HG02981 (cell line): ENCODE measurements around the gene HCN3.
"Not testable (repeated sequence)": the region's sequence is repeated elsewhere in the genome, so short reads cannot be mapped to it uniquely, and the experiment has no call there.

ENCODE experiments used
- ATAC-seq: cut with Tn5 transposase; IDR thresholded peaks from one replicate; pipeline ENCODE4 v1.9.1; 2021; ENCODE audit warnings: mild to moderate bottlenecking, moderate library complexity; ENCODE audit not compliant: unreplicated experiment

Gene HCN3

GRCh38 chr1:155277070-155277901 lies at the start of gene HCN3:
TSS of gene HCN3 (plus strand) at chr1:155277463. CDS start at chr1:155277591, 128 bp downstream.
- ATAC-seq = peak; percentile 58

DNA sequence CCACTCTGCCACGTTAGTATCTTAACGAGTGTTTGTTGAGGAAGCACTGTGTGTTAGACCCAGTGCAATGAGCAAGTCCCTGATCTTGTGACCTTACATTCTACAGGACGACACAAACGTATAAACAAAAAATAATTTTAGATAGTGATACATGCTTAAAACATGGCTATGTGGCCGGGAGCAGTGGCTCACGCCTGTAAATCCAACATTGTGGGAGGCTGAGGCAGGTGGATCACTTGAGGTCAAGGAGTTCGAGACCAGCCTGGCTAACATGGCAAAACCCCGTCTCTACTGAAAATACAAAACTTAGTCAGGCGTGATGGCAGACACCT lies 49.2 kb upstream of the HCN3 start:
- no peak for ATAC-seq

GRCh38 chr1:155231302-155231701 lies 46.0 kb upstream of the HCN3 start:
- not testable (repeated sequence) for ATAC-seq

- ATAC-seq = not testable (repeated sequence)
These were observed 45.0 kb upstream of the HCN3 start for GRCh38 chr1:155232001-155232978.

- not testable (repeated sequence) for ATAC-seq
These were observed 43.8 kb upstream of the HCN3 start for GRCh38 chr1:155233502-155233901.

DNA sequence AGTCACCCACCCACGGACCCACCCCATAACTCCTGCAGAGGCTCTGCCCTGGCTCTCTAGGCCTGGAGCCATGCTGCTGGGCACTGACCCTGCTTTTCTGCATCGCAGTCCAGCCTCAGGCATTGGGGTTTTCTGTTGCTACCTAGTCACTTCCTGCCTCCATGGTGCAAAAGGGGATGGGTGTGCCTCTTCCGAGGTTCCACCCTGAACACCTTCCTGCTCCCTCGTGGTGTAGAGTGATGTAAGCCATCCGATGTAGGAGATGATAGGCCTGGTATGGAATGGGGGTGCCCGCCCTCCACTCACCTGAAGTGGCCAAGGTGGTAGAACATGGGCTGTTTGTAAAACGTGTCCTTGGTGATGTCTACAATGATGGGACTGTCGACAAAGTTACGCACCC lies 41.9 kb upstream of the HCN3 start:
- ATAC-seq = not testable (repeated sequence)

- ATAC-seq = no peak
These were observed 40.8 kb upstream of the HCN3 start for GRCh38 chr1:155236451-155236850.

GRCh38 chr1:155241069-155241679 lies 36.1 kb upstream of the HCN3 start:
- no peak for ATAC-seq

DNA sequence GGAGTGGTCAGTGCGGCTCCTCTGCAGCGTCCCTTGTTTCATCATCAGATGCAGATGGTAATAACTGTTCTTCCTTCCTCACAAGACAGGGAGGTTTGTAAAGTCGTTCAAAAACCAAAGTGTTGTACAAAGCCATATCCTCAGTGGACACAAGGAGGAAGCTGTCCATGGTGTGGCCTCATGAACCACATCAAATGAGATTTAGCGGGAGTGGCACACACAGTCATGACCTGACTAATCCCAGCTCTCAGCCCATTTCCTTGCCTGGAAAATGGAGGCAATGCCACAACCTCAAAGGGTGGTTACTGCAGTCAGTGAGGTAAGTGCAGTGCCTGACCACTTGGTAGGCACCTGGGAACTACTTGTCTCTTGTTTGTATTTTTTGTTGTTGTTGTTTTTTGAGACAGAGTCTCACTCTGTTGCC lies 35.4 kb upstream of the HCN3 start:
- ATAC-seq = no peak

DNA sequence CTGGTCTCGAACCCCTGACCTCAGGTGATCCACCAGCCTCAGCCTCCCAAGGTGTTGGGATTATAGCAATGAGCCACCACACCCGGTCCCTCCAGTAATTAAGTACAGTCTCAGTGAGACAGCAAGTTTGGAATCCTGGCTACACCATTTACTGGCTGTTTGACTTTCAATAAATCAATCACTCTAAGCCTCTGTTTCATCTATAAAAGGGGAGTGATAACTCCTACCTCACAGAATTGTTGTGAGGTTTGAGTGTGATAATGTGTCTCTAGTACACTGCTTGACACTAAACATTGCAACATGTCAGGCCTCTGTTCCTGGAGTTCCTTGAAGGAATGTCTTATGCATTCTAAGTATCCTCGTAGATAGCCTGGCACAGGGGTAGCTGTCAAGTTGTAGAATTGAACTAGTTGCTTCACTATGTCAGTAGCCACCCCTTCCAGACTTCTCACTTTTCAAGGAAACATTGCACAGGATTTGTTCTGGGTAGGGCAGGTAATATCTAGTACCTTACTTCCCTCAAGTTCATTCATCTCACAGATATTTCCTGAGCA lies 34.4 kb upstream of the HCN3 start:
- no peak for ATAC-seq

- peak; percentile 88 for ATAC-seq
These were observed 32.7 kb upstream of the HCN3 start for GRCh38 chr1:155244368-155245162.

DNA sequence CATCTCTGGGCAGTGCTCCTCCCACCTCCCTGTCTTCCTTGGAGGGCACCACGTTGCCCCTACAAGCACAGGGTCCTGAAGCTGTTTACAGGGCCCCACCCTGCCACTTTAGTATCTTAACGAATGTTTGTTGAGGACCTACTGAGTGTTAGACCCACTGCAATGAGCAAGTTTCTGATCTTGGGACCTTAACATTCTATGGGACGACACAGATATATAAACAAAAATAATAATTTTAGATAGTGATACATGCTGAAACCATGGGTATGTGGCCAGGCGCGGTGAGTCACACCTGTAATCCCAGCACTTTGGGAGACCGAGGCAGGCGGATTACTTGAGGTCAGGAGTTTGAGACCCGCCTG lies 32.1 kb upstream of the HCN3 start:
- no peak for ATAC-seq

DNA sequence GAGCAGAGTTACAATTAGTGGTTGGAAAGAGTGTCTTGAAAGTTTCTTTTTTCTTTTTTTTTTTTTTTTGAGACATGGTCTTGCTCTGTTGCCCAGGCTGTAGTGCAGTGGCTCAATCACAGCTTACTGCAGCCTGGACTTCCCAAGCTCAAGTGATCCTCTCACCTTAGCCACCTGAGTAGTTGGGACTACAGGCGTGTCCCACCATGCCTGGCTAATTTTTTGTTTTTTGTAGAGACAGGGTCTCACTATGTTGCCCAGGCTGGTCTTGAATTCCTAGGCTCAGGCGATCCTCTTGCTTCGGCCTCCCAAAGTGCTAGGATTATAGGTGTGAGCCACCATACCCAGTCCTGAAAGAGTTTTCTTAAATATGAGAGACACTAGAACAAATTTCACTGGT lies 30.5 kb upstream of the HCN3 start:
- ATAC-seq = not testable (repeated sequence)

DNA sequence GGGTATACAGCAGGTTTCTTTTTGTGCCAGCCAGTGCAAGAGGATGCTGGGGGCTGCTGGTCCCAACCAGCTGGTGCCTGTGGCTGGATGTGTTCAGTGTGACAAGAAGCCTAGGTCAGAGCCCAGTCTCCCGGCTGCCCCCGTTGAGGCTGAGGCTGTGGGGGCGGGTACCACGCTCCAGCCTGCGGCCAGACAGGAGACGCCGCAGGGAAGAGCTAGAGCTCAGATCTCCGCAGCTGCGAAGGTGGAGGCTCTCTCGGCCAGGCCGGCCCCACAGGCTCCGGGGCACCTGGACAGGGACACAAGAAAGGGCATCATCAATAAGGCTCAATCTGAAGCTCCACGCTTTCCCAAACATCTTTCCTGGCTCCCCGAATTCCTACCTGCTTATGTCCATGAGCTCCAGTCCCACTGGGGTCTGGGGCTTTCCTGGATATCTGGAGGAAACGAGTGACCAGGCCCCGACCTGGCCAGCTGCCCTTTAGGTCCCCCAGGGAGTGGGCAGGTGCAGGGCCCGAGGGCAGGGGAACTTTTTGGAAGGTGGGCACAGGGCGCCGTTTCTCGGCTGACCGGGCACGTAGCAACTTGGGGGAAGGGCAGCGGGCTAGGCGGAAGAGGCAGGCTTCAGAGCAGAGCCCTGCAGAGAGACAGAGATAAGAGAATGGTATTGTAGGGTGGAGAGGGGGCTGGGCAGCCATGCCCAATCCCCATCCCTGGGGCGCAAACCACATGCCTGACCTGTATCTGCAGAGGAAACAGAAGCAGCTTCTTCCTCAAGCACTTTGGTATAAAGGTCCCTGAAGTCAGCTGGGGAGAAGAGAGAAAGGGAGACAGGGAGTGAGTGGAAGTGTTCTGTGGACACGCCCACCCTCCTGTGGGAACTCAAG lies 29.4 kb upstream of the HCN3 start:
- ATAC-seq = no peak

- peak; percentile 6 for ATAC-seq
These were observed 27.0 kb upstream of the HCN3 start for GRCh38 chr1:155250246-155250632.

DNA sequence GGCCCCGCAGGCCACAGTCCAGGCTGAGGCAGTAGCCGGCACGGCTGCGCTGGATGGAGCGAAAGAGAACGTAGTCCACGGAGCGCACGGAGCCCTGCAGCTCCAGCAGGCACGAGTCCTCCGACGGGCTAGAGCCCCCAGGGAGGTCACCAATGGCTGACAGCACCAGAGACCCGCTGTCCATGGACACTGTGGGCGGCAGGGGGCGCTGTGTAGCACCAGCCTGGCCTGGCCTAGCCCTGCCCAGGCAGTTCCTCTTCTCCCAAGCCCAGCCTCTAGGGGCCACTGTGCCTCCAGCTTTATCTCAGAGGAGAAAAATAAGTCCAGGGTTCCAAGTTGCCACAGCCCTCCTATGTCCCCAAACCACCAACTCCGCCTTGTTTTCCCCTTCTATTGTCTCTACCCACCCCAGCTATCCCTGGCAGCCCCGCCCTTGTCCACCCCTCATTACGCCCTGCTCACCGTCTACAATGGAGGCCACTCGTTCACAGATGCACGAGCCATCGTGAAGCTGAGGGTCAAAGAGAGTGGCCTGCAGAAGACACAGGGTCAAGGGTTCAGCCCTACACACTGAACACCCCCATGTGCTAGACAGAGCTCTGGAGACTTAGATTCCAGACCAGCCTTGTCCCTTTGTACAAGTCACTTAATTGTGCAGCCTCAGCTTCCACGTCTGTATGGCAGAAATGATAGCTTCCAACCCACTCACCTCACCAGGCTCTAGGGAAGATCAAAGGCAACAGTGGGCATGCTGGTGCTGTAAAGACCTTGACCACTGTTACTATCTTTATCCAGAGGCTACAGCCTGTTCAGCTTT lies 26.4 kb upstream of the HCN3 start:
- ATAC-seq = peak; percentile 82

DNA sequence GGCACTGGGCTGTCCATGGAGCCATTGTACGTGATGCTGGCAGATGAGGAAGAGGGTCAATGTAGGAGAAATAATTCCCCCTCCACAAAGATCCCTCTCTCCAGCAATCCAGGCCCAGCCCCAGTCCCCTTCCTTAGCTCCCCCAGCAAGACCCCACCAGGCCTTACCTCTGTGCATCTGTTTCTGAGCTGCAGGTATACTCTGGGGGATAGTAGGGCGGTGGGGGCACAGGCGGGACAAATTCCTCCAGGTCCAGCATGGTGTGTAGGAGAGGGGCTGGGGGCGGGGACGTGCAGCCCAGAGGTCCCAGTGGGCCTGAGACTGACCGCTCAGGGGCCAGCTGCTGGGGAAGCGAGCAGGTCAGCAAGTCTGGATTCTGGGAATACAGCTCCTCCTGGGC lies 25.7 kb upstream of the HCN3 start:
- no peak for ATAC-seq

- ATAC-seq = no peak
These were observed 24.1 kb upstream of the HCN3 start for GRCh38 chr1:155253208-155253607.
